HepG2 (cell line): Measurements from ENCODE around the gene STK32C. TPM values are rescaled to one million over a fixed set of nuclear protein-coding genes. Genes with fewer than 3 reads are reported as not detected.

Experiments used
- ATAC-seq: fragments of 200-7000 bp; cut with Tn5 transposase; 3 replicates; pipeline ENCODE4 v1.9.1; 2020; ENCODE audit warnings: mild to moderate bottlenecking, moderate library complexity
- BruUV-seq: library from RNA; stranded (reverse); fragments of 400-500 nt; replicated peaks from 2 replicates; lab custom pipeline; 2021; lab: Mats Ljungman, UMichigan
- CTCF ChIA-PET: fragments of 300-600 bp; formaldehyde crosslinking; extraction: SDS; loops from one replicate; lab custom pipeline; 2021; ENCODE audit warnings: low total read pairs, inconsistent platforms, low intra/inter-chr PET ratio; lab: Yijun Ruan, JAX
- POLR2A ChIA-PET: fragments of 350-600 bp; sonication (Branson Sonifier 250); formaldehyde crosslinking; loops from one replicate; lab custom pipeline; 2020; ENCODE audit warnings: antibody characterized with exemption, inconsistent platforms; lab: Yijun Ruan, JAX
- DNase-seq: peaks from one replicate; pipeline ENCODE4 v3.0.0-alpha.2; 2015; ENCODE audit warnings: low spot score
- FAIRE-seq: peaks from 3 replicates; lab custom pipeline; 2011; peaks lifted over from hg19 to GRCh38; lab: Jason Lieb, UNC
- H2AFZ ChIP-seq: one replicate; pipeline ENCODE4 v1.6.1; 2011; ENCODE audit warnings: low read length, inconsistent platforms
- H3K27ac ChIP-seq: fragments of 300-600 bp; 3 replicates; pipeline ENCODE4 v1.8.0; 2011; ENCODE audit warnings: mixed run types, mild to moderate bottlenecking, mixed read lengths, low read length, inconsistent platforms; ENCODE audit not compliant: insufficient read depth; ENCODE audit errors: extremely low read length
- H3K27me3 ChIP-seq, 2 experiments: fragments of 200-600 bp in 1 of 2; 2 replicates in 1 of 2; 3 replicates in 1 of 2; pipeline versions ENCODE4 v1.6.0 to v1.8.0; 2011; ENCODE audit warnings: low read length in 2 of 2, mild to moderate bottlenecking in 2 of 2, moderate library complexity in 2 of 2, inconsistent platforms in 1 of 2; ENCODE audit not compliant: insufficient read depth in 2 of 2, control insufficient read depth in 1 of 2
- H3K36me3 ChIP-seq, 2 experiments: fragments of 200-600 bp in 1 of 2; replicated peaks in 1 of 2; 2 replicates in 1 of 2; 3 replicates in 1 of 2; pipeline versions ENCODE4 v1.5.1 to v1.8.0; 2011; ENCODE audit warnings: low read length in 2 of 2, inconsistent platforms in 1 of 2; ENCODE audit not compliant: insufficient read depth in 2 of 2, control insufficient read depth in 1 of 2
- H3K4me1 ChIP-seq: 2 replicates; pipeline ENCODE4 v1.5.1; 2012; ENCODE audit warnings: low read length, inconsistent platforms; ENCODE audit not compliant: insufficient read depth
- H3K4me2 ChIP-seq: 2 replicates; pipeline ENCODE4 v1.6.0; 2011; ENCODE audit warnings: low read depth, low read length, inconsistent platforms
- H3K4me3 ChIP-seq, 3 experiments: fragments of 200-600 bp in 1 of 3; sonication (generic), shearing (Covaris generic) in 1 of 3; replicated peaks in 1 of 3; 2 replicates each; pipeline ENCODE4 v1.5.1; 2011 to 2016; ENCODE audit warnings: low read length in 3 of 3, inconsistent platforms in 2 of 3, low read depth in 2 of 3, mild to moderate bottlenecking in 2 of 3, control low read depth in 1 of 3, mixed read lengths in 1 of 3; ENCODE audit not compliant: insufficient read depth in 1 of 3
- H3K79me2 ChIP-seq: one replicate; pipeline ENCODE4 v1.6.1; 2011; ENCODE audit warnings: low read length, inconsistent platforms; ENCODE audit not compliant: insufficient read depth
- H3K9ac ChIP-seq: 2 replicates; pipeline ENCODE4 v1.6.0; 2011; ENCODE audit warnings: mild to moderate bottlenecking, low read depth, low read length, inconsistent platforms; ENCODE audit not compliant: insufficient read depth
- H3K9me3 ChIP-seq: 2 replicates; pipeline ENCODE4 v1.5.1; 2012; ENCODE audit warnings: mild to moderate bottlenecking, low read length
- H4K20me1 ChIP-seq: 2 replicates; pipeline ENCODE4 v1.6.0; 2011; ENCODE audit warnings: inconsistent platforms, mild to moderate bottlenecking, low read length, moderate library complexity; ENCODE audit not compliant: insufficient read depth
- ADNP ChIP-seq: sonication (generic); formaldehyde crosslinking; IDR thresholded peaks from 2 replicates; pipeline ENCODE4 v1.4.0; 2020; ENCODE audit warnings: missing genetic modification reagents
- ARNT2 ChIP-seq: sonication (generic); formaldehyde crosslinking; IDR thresholded peaks from 2 replicates; pipeline ENCODE4 v1.8.0; 2022; ENCODE audit warnings: mild to moderate bottlenecking, low read depth, missing genetic modification reagents, moderate library complexity
- CBFB ChIP-seq: sonication (generic); formaldehyde crosslinking; IDR thresholded peaks from 2 replicates; pipeline ENCODE4 v1.4.0; 2020; ENCODE audit warnings: missing genetic modification reagents
- CBX1 ChIP-seq: IDR thresholded peaks from one replicate; pipeline ENCODE4 v1.6.1; 2016; ENCODE audit warnings: antibody characterized with exemption, low read depth
- FOSL2 ChIP-seq: sonication (generic); formaldehyde crosslinking; IDR thresholded peaks from 2 replicates; pipeline ENCODE4 v1.4.0; 2020; ENCODE audit warnings: missing genetic modification reagents
- HMG20B ChIP-seq: conservative IDR thresholded peaks from 2 replicates; pipeline ENCODE4 v1.6.1; 2016; ENCODE audit warnings: missing genetic modification reagents, missing compliant biosample characterization
- HOXA3 ChIP-seq: sonication (generic); formaldehyde crosslinking; IDR thresholded peaks from 2 replicates; pipeline ENCODE4 v1.5.0; 2020; ENCODE audit warnings: missing genetic modification reagents
- MED13 ChIP-seq: sonication (generic); formaldehyde crosslinking; IDR thresholded peaks from 2 replicates; pipeline ENCODE4 v1.5.0; 2020; ENCODE audit warnings: missing genetic modification reagents
- NCOR1 ChIP-seq: fragments of 200-600 bp; sonication (generic); IDR thresholded peaks from 2 replicates; pipeline ENCODE4 v1.7.0; 2017; ENCODE audit warnings: antibody characterized with exemption, low read length, borderline replicate concordance
- NKX3-1 ChIP-seq: sonication (generic); formaldehyde crosslinking; IDR thresholded peaks from 2 replicates; pipeline ENCODE4 v1.5.0; 2020; ENCODE audit warnings: missing genetic modification reagents
- NR3C1 ChIP-seq: sonication (generic); formaldehyde crosslinking; IDR thresholded peaks from 2 replicates; pipeline ENCODE4 v1.4.0; 2020; ENCODE audit warnings: missing genetic modification reagents
- SNAI1 ChIP-seq: sonication (generic); formaldehyde crosslinking; IDR thresholded peaks from 2 replicates; pipeline ENCODE4 v1.5.0; 2020; ENCODE audit warnings: mild to moderate bottlenecking, missing genetic modification reagents, borderline replicate concordance
- TBL1XR1 ChIP-seq: fragments of 150-350 bp; IDR thresholded peaks from 2 replicates; pipeline ENCODE4 v1.6.1; 2014; ENCODE audit warnings: borderline replicate concordance, low read length; ENCODE audit not compliant: partially characterized antibody
- TCF7L2 ChIP-seq: IDR thresholded peaks from 2 replicates; pipeline ENCODE4 v1.6.1; 2011; ENCODE audit warnings: mild to moderate bottlenecking, low read depth, low read length, moderate library complexity
- TSC22D2 ChIP-seq: sonication (generic); formaldehyde crosslinking; IDR thresholded peaks from 2 replicates; pipeline ENCODE4 v1.5.1; 2020; ENCODE audit warnings: missing genetic modification reagents, mild to moderate bottlenecking, borderline replicate concordance
- ZBTB34 ChIP-seq: sonication (generic); formaldehyde crosslinking; IDR thresholded peaks from 2 replicates; pipeline ENCODE4 v1.8.0; 2022; ENCODE audit warnings: mild to moderate bottlenecking, missing genetic modification reagents
- ZMYM3 ChIP-seq: sonication (generic); formaldehyde crosslinking; IDR thresholded peaks from 2 replicates; pipeline ENCODE4 v1.5.1; 2020; ENCODE audit warnings: mild to moderate bottlenecking, missing genetic modification reagents
- ZNF484 ChIP-seq: sonication (generic); formaldehyde crosslinking; IDR thresholded peaks from 2 replicates; pipeline ENCODE4 v1.5.1; 2020; ENCODE audit warnings: mild to moderate bottlenecking, low read depth, missing genetic modification reagents, borderline replicate concordance
- ZNF546 ChIP-seq: sonication (generic); formaldehyde crosslinking; conservative IDR thresholded peaks from 2 replicates; pipeline ENCODE4 v1.8.1; 2023; ENCODE audit warnings: mild to moderate bottlenecking, missing genetic modification reagents
- ZNF547 ChIP-seq: sonication (generic); formaldehyde crosslinking; IDR thresholded peaks from 2 replicates; pipeline ENCODE4 v1.5.1; 2020; ENCODE audit warnings: mild to moderate bottlenecking, missing genetic modification reagents
- ZNF556 ChIP-seq: sonication (generic); formaldehyde crosslinking; IDR thresholded peaks from 2 replicates; pipeline ENCODE4 v1.4.0; 2020; ENCODE audit warnings: mild to moderate bottlenecking, missing genetic modification reagents, borderline replicate concordance
- ZNF737 ChIP-seq: sonication (generic); formaldehyde crosslinking; IDR thresholded peaks from 2 replicates; pipeline ENCODE4 v1.5.0; 2020; ENCODE audit warnings: missing genetic modification reagents, mild to moderate bottlenecking, borderline replicate concordance
- ZNF83 ChIP-seq: sonication (generic); formaldehyde crosslinking; IDR thresholded peaks from 2 replicates; pipeline ENCODE4 v1.4.0; 2020; ENCODE audit warnings: missing genetic modification reagents, mild to moderate bottlenecking, borderline replicate concordance
- WGBS: methylation state at CpG from one replicate; pipeline ENCODE4 v1.1.6; 2017; ENCODE audit warnings: low lambda C conversion rate; 5-methylcytosine and 5-hydroxymethylcytosine counted together
- in situ Hi-C: cut with HindIII; loops from 2 replicates; pipeline ENCODE4 v1.10.0; 2017; ENCODE audit warnings: low pct_unique_long_range_greater_than_20kb; ENCODE audit not compliant: extremely low pct_ligation_motif_present
- intact Hi-C: fragments of 100-400 bp; cut with micrococcal nuclease; formaldehyde crosslinking; loops from one replicate; pipeline ENCODE4 v1.10.0; 2022; ENCODE audit not compliant: unreplicated experiment
- polyA plus RNA-seq, 8 experiments: library from polyadenylated mRNA; depleted of rRNA in 3 of 8; stranded (reverse) in 7 of 8; unstranded in 1 of 8; fragments of >200 nt; fragmentation: Illumina TruSeq in 4 of 8; extraction: Trizol in 4 of 8; gene quantifications; 2 replicates each; pipeline versions ENCODE4 v1.2.1 to v1.2.3, GENCODE V29; 2011 to 2016; ENCODE audit warnings: low read depth in 4 of 8, missing spikeins in 1 of 8, mixed read lengths in 1 of 8; ENCODE audit not compliant: insufficient read depth in 1 of 8
- total RNA-seq, 5 experiments: library from RNA; depleted of rRNA; stranded (reverse); fragments of >200 nt; fragmentation: Illumina TruSeq; extraction: Trizol; gene quantifications; 2 replicates each; pipeline ENCODE4 v1.2.3, GENCODE V29; 2016; ENCODE audit warnings: low read depth in 1 of 5
- TF ChIP-seq, protein P1 (sequence below): IDR thresholded peaks from 2 replicates; pipeline ENCODE4 v1.6.1; 2016; ENCODE audit warnings: low read depth, control low read depth

The STK32C gene
- total and polyA plus RNA-seq, 2 of the 13 experiments (the other 11 are each of a cell fraction or from before 2014, with no cell fraction given), result 10.9 to 19.4 TPM

GRCh38 chr10:132185601-132186487 is 121.9 kb downstream of the STK32C start:
- Histone ChIP-seq H4K20me1 (peaks cover 18% of the 10 kb centered on the region), H3K27ac (no peak overlapping the region), H3K9ac (no peak overlapping the region), H3K9me3 (no peaks in the 10 kb centered on the region), H2AFZ (no peak overlapping the region), H3K36me3 (no peaks in the 10 kb centered on the region), H3K27me3 (peaks cover 4 to 46% of the 10 kb centered on the region in 2 experiments), H3K79me2 (no peaks in the 10 kb centered on the region), H3K4me2 (0 out of 2 replicates have a peak overlapping the region, but pooled peaks have one; percentile 36), H3K4me3 (peak overlapping the region in 1 of 3 experiments; percentile 28; a peak in 1 of 6 replicates), H3K4me1 (peaks cover 40% of the 10 kb centered on the region)
- no TSS peak for BruUV-seq
- WGBS, result 34% methylated on average over 18 of the region's 99 CpGs
- DNase-seq (no peak), ATAC-seq (peak; percentile 53), FAIRE-seq (no peak)
- in situ Hi-C loops, result no loop called here
- ChIA-PET CTCF (no interaction called here), POLR2A (no interaction called here)
- intact Hi-C loops, result no loop called here
- TF ChIP-seq ZNF547 (CRISPR knock-in tag), result no peak
- TF ChIP-seq CBX1, result no peak
- TF ChIP-seq NR3C1 (CRISPR knock-in tag), result no peak
- no peak for TF ChIP-seq HMG20B (CRISPR knock-in tag)
- TF ChIP-seq TBL1XR1, result no peak
- TF ChIP-seq ZNF556 (CRISPR knock-in tag), result no peak
- no peak for TF ChIP-seq FOSL2 (CRISPR knock-in tag)
- TF ChIP-seq HOXA3 (CRISPR knock-in tag), result no peak
- TF ChIP-seq ADNP (CRISPR knock-in tag), result no peak
- no peak for TF ChIP-seq ZMYM3
- no peak for TF ChIP-seq TCF7L2
- TF ChIP-seq MED13 (CRISPR knock-in tag), result 0 out of 2 replicates have a peak, but pooled peaks have one; percentile 33
- 0 out of 2 replicates have a peak, but pooled peaks have one; percentile 30 for TF ChIP-seq ARNT2 (CRISPR knock-in tag)
- TF ChIP-seq ZNF83, result no peak
- TF ChIP-seq NKX3-1, result 0 out of 2 replicates have a peak, but pooled peaks have one; percentile 60
- no peak for TF ChIP-seq ZNF737 (CRISPR knock-in tag)
- no peak for TF ChIP-seq ZNF484 (CRISPR knock-in tag)
- TF ChIP-seq CBFB (CRISPR knock-in tag), result no peak
- no peak for TF ChIP-seq TSC22D2 (CRISPR knock-in tag)
- TF ChIP-seq ZBTB34, result no peak
- no peak for TF ChIP-seq NCOR1
- TF ChIP-seq, protein P1, sequence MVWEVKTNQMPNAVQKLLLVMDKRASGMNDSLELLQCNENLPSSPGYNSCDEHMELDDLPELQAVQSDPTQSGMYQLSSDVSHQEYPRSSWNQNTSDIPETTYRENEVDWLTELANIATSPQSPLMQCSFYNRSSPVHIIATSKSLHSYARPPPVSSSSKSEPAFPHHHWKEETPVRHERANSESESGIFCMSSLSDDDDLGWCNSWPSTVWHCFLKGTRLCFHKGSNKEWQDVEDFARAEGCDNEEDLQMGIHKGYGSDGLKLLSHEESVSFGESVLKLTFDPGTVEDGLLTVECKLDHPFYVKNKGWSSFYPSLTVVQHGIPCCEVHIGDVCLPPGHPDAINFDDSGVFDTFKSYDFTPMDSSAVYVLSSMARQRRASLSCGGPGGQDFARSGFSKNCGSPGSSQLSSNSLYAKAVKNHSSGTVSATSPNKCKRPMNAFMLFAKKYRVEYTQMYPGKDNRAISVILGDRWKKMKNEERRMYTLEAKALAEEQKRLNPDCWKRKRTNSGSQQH (CRISPR knock-in tag), result 0 out of 2 replicates have a peak, but pooled peaks have one; percentile 43
- TF ChIP-seq ZNF546, result no peak
- no peak for TF ChIP-seq SNAI1 (CRISPR knock-in tag)
